NCI-H345 treated with DMSO at 0.1 percent for 48 hours (cell line): ENCODE data around the gene ATG4C.

Experiments used
- DNase-seq: peaks from one replicate; lab custom pipeline; 2025; ENCODE audit not compliant: unreplicated experiment; lab: John Stamatoyannopoulos, UW

The ATG4C gene

DNA sequence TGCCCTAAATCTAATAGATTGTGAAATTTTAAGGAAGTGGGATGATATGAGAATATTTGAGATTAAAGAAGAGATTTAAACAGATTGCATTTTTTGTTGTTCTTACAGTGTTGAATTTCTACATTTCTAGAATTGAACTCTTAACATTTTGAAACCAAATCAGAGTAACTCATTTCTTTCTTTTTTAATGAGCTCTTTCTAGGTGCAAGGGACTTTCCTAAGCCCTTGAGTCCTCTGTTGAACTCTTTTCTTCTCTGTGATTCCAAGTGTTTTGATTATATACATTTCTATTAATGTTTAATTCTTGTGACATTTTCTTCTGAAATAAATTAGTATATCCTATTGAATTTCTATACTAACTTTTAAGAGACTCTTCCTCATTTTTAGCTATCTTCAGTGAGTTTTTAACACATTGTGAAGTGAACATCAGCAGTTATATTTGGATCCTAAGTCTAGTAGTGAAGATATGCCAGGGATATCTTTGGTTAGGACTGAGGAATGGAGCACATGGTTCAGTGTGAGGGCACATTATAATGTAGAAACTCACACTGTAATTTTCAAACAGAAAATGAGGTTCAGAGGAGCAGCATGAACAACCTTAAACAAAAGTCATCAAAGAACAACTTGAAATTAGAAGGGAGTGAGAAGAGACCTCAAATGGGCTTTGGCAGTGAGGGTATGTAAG lies 53.1 kb downstream of the ATG4C start:
- DNase-seq, result no peak

DNA sequence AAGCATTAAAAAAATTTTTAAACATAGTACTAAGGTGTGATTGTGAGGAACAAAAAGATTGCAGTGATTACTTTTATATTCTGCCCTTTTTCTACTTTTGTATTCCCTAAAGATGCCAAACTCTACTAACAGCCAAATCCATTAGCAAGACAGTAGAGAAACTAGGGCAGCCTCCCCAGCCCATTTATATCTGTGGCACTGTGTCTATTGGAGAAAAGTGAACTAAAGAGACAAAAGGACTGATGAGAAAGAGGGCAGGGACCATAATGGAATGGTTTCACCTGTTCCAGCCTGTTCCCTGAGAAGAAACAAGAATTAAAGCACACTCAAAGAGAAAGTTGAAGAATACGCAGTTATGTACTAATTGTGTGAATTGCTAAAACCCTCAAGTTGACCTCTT lies 56.6 kb downstream of the ATG4C start:
- DNase-seq, result no peak

DNA sequence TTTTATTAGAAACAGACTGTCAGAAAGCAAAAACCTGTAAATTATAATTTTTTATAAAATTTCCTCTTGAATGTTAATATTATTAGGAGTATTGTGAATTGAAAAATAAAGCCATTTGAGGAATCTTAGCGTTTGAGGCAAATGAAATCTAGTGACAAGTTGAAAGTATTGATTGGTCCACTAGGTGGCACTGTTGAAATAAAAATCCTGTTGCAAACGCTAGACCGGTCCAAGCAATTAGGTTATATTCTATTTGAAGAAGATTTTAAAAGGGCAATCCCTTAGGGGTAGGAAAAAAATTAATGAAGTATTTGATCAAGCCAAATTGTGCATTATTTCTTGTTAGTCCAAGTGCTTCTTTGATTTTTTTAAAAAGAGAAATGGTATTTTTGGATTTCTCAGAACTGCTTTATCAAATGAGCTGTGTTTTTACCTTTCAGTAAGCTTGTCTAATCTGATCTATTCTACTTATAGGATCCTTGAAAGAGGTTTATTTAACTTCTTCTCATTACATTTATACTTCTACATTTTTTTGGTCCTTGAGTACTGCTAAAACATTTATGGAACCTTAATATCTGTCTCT lies 57.7 kb downstream of the ATG4C start:
- DNase-seq, result peak; percentile 58

DNA sequence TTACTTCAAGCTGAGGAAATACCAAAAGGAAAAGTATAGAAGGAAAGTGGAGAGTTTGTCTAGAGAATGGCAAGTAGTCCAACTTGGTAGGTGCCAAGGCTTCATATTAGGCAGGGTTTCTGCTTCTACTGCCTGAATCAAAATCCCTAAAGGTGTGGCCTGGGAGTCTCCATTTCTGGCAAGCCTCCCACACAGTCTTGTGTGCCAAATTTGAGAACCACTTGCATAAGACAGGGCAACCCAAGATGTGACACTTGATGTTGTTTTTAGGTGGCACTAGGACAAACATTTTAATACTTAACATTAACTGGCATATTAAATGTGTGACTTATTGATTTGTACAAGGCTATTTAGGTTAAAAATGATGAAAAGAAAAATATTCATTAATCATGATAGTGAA lies 60.1 kb downstream of the ATG4C start:
- no peak for DNase-seq

DNA sequence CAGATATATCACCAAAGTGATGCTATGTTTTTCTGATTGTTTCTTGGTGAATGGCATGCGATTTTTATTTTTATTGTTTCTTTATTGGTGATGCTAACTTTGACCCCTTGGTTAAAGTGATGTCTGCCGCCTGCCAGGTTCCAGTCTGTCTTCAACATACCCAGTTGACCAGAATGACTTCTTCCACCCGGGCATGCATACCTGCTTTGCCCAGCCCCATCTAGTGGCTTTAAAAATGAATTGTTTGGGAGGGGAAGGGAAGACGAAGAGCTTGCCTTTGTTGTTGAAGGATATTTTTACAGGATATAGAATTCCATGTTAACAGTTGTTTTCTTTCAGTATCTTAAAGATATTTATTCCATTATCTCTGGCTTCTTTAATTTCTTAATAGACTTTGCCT lies 65.1 kb downstream of the ATG4C start:
- DNase-seq, result no peak

DNA sequence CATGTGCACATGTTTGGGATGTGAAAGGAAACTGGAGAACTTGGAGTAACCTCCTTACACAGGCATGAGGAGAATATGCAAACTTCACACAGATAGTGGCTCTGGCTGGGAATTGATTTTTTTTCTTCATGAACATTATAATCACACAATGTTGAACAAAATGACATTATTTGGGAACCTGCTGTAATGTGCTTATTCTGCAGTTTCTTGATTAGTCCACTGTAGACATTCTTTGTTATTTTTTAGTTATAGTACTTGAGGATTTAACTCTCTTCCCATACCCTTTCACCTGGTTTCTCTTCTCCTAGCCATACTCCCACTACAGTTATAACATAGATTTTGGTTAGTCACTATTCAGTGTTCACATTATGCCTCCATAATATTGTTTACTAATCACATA lies 68.3 kb downstream of the ATG4C start:
- no peak for DNase-seq

DNA sequence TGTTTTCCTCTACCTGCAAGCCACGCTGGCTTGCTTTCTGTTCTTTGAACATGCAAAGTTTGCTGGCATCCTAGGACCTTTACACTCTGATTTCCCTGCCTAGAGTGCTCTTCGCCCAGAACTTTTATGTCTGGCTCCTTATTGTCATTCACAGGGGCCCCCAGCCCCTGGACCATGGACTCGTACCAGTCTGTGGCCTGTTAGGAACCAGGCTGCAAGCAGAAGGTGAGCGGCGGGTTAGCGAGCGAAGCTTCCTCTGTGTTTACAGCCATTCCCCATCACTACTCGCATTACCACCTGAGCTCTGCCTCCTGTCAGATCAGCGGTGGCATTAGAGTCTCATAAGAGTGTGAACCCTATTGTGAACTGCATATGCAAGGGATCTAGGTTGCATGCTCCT lies 73.0 kb downstream of the ATG4C start:
- no peak for DNase-seq

DNA sequence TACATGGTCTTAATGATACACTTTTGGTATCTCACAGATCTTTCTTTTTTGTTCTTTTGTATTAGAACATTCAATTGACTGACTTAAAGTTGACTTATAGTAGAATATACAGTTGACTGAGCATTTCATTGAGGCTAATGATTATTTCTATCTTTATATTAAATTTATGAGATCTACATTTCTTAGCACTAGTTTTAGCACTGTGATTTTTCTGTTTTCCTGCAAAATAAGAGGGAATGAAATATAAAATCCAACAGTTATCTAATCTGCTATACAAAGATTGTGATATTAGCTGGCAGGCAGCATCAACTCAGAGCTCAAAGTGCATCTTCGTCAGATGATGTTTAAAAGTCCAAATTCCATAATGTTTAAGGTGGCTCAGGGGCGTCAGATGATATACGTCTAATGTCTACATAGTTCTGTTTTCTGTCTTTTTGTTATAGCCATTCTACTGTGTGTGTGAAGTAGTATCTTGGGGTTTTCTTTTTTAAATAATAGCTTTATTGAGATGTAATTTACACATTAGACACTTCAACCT lies 85.4 kb downstream of the ATG4C start:
- no peak for DNase-seq

DNA sequence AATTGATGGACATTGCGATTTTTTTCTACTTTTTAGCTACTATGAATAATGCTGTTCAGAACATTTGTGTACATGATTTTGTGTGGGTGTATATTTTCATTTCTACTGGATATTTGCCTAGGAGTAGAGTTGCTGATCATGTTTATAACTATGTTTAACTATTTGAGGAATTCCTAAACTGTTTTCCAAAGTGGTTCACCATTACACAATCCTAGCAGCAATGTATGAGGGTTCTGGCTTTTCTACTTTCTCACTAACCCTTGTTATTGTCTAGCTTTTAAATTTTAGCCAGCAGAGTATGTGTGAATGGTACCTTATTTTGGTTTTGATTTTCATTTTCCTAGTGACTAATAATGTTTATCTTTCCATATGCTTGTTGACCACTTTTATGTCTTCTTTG lies 86.2 kb downstream of the ATG4C start:
- no peak for DNase-seq

DNA sequence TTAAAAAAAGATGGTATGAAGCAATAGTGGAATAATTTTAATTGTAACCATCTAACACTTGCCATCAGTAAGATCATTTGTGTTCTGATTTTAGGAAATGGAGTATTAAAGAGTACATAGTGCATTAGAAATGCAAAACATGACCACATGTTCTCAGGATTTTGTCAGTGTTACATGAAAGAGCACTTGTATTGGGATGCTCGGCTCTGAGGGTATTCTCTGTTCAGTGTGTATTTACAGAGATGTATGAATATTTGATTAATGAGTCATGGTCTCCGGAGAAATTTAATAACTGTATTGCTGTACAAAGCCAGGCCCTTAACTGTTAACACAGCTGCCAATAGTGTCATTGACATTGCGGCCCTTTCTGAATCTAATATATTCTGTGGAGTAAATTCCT lies 91.7 kb downstream of the ATG4C start:
- DNase-seq, result no peak

DNA sequence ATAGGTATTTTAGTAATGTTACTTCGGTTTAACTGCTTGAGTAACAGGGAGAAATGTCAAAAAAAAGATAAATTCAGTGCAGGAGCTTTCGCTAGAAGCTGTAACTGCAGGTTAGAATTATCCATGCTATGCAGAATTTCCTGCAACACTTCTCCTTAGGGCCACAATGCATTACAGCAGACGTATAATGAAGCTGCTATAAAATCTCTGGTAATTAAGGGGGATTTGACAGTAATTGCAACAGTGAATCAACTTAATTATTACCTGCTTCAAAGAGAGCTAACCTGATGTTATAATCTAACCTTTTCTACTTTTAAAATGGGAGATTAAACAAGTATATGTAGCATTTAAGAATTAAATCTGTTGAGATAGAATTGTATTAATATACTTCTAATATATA lies 92.6 kb downstream of the ATG4C start:
- no peak for DNase-seq

DNA sequence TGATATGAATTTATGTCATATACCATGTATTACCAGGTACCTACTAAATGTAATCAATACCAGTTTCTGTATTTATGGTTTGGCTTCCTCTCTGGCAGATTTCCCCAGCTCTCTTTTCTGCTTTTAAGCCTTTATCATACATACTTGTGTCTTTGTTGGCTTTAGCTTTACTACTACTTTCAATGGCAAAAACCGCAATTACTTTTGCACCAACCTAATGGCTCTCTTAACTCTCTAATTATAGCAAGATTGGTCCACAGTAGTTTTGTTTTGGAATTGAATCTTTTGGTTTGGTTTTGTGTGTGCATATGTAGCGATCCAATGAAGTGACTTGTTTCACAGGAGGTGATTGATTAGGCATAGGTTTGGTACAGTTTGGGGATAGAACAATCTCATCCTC lies 93.6 kb downstream of the ATG4C start:
- no peak for DNase-seq

DNA sequence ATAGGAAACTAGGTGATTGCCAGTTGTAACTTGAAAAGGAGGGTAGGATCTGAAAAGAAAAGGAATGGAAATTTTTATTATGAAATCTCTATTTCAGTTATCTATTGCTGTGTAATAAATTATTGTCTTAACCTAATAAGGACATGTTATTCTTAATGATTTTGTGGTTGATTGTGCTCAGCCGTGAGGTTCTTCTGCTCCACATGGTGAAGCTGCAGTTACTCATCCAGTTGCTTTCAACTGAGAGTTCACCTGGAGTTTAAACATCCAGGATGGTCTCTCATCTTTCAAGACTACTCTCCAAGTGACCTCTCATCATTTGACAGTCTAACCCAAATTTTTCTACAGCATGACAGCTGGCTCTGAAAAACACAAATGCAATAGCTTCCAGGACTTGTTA lies 96.0 kb downstream of the ATG4C start:
- DNase-seq, result no peak

DNA sequence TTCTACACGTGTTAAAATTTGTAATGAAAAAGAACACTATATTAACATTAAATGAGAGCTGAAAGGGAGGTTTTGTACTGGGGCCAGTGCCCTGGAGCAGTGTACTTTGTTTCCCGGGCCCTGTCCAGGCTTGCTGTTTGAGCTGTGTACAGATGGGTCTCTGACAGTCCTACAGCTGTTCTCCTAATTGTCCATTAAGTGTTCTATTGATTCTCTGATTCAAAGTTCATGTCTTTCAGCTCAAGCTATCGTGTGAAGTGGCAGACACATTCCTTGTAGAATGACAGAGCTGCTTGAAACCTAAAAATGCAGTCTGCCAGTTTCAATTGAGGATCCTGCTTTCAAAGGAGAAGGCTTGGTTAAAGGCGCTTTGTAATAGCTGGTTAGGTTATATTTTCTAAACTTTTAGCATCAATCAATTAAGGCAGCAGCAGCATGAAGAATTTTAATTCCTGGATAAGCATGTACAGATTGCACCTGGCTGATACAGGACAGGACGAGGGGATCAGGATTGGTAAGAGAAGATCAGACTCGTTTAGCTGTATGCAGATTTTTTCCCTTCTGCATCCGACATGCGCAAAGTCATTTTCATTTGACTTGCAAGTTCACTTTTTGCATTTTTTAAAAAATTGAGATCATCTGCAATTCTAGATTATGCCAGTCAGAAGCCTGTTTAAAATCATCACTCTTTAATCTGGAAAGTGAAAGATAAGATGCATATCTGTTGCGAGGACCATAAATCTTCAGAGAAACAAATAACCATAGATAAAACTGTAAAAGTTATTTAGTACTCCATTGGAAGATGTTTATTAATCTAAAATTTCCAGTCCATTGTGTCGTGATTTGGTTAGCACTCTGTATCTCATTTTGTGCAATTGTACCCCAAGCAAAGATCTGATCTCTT lies 98.5 kb downstream of the ATG4C start:
- peak; percentile 68 for DNase-seq

DNA sequence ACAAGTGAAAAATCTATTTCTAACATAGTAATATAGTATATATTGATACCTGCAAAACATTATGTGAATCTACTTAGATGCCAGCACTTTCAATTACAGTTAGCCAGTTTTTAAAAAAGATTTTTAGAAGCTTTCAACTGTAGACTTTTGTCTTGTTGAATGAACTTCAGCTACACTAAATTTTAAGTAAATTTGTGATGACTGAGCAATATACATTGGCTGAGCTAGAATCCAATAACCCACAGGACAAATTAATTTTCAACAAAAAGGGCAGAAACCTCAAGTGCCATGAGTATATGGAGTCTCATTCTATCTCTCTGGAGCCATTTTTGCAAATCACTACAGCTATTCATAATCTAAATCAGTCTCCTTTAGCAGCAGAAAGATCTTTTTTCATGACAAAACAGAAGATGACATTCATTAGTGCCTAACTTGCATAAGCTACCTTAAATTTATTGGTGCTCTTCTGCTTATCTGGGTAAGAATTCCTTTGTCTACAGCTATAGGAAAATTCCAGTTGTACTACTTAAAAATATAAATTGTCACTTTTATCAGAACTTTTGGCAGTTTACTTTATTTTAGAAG lies 100.3 kb downstream of the ATG4C start:
- no peak for DNase-seq

DNA sequence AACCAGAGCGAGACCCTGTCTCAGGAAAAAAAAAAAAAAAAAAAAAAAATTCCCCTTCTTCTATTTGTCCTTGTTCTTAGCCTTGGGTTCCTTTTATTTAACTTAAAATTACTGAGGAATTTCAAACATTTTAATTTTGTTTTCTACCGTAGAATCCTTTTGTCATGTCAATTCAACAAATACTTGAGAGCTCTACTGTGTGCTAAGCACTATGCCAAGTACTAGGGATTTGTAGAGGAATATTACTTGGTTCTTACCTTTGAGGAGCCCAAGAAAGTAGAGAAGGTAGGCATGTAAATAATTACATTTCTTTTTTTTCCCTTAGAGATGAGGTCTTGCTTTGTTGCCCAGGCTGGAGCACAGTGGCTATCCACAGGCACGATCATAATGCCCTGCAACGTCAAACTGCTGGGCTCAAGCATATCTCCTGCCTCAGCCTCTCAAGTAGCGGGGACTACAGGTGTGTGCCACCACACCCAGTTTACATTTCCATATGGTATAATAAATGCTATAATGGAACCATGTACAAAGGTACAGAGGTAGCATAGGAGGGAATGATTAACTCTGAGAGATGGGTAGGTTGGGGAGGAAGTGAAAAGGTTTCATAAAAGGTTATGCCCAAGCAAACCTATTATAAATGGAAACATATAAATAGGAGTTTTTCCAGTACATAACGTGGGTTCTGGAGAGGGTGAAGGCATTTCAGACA lies 104.0 kb downstream of the ATG4C start:
- DNase-seq, result no peak

DNA sequence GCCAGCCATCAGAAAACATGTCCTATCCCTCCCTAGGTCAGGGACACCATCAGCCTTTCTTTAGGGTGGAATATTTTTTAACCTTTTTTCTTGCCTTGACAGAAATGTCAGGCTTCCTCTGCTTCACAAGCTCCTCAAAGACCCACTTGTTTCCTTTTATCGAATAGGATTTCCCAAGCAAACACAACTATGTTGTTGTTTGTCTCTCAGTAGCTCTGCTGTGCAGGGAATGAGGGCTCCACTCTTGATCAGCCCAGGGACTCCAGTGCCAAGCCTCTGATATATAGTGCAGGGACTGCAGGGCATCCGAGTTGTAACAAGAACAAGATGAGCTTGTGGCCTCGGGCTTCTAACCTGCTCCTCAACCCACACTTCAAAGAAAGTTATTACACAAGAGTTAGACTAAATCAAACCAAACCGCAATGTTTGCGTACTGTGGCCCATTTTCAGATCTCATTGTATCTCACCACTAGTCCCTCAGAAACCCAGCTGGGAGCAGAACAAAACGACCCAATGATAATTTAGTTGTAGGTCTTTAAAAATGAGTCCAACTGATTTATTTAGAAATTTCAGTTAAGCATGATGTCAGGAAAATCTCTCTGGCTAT lies 108.1 kb downstream of the ATG4C start:
- DNase-seq, result no peak

DNA sequence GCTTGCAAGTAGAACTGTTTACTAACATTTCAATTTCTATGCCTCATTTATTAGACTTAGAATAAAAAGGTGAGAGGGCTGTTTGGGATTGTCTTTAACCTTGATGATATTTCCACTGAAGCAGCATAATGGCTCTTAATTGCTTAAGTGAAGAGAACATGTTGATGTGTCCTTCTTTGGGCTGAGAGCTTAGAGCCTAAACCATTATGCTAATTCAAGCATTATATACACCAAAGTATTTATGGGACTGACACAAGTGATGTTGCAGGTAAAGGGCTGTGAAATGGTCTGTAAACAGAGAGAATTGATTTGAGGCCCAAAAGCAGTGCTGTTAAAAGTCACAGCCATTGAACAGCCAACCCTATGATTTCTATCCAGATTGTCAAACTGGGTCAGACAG lies 113.9 kb downstream of the ATG4C start:
- DNase-seq, result peak; percentile 37

DNA sequence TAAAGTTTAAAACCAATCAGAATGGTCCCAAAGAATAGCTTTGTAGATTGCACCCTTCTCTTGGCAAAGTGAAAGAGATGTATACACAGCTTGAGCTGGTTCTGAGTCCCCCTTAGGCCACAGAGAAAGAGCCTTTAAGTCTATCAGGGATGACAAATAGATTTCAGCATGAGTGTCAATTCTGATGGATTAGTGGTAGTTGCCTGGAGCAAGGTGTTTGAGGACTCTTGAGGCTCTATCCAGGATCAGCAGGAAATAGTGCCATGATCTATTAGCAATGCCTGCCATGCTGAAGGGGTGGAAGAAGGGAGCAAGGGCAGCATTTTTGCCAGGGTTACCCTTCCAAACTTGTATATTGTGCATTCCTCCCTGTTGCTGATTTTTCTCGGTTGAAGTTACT lies 116.6 kb downstream of the ATG4C start:
- no peak for DNase-seq

DNA sequence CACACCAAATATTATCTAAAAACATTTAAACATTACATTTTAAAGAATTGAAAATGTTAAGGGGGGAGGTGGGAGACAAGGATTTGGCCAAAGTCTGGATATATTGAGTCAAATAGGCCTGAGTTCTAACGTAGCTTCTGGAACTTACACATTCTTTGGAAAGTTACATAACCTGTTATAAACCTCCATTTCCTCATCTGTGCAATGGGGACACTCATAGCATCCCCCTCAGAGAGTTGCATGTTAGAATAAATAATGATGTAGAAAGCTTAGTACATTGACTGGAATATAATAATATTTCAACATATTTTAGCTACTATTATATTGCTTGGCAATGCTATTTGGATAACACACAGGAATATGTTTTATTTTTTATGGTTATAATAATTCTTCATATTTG lies 117.7 kb downstream of the ATG4C start:
- no peak for DNase-seq

DNA sequence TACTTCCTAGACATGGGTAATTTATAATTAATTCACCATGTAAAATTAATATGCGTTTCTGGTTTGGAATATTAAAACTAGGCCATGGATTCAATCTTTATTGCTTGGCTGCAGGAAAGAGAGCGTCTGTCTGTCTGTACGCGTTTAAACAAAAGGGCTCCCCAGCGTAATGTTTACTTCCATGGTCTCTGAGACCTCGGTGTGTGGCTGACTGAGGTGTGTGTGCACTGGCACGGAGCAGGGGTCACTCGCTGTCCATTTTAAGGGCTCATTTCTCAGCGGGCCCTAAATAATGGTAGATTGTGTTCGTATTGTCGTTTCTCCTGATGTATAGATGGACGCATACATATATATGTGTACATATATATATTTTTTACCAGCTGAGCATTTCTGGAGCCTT lies 119.6 kb downstream of the ATG4C start:
- no peak for DNase-seq
